ENCODE data around the gene PKMYT1. TPM values are rescaled to one million over a fixed set of nuclear protein-coding genes. Genes with fewer than 3 reads are reported as not detected.

Gene PKMYT1
- total and polyA plus RNA-seq, 9 of the 15 experiments (the other 6 are each of a cell fraction or from before 2014, with no cell fraction given), result 8.7 to 201 (median 37.8) TPM

- TF ChIP-seq ZNF740 (CRISPR knock-in tag; IDR thresholded peaks at IDR 0.05), result no peak
- no peak for TF ChIP-seq ZNF740 (tag; IDR thresholded peaks at IDR 0.05)
- TF ChIP-seq LARP7 (IDR thresholded peaks at IDR 0.05), result no peak
- peak; percentile 57 for TF ChIP-seq SAP30 (IDR thresholded peaks at IDR 0.05; ENCODE audit: borderline replicate concordance, insufficient read depth, low read depth, low read length, poor library complexity, severe bottlenecking)
- TF ChIP-seq ZEB2 (IDR thresholded peaks at IDR 0.05), result no peak
- peak; percentile 62; the same call in 1 of the 2 replicates for TF ChIP-seq GTF2E2 (tag; IDR thresholded peaks at IDR 0.05)
- no peak for TF ChIP-seq MCM2 (IDR thresholded peaks at IDR 0.05; ENCODE audit: low read depth)
- no peak for TF ChIP-seq NFATC3 (IDR thresholded peaks at IDR 0.05)
- peak; percentile 63 for TF ChIP-seq HNRNPLL (IDR thresholded peaks at IDR 0.05; ENCODE audit: low read depth, low read length, poor library complexity, severe bottlenecking)
- no peak for TF ChIP-seq CGGBP1 (CRISPR knock-in tag; IDR thresholded peaks at IDR 0.05)
- TF ChIP-seq ZNF232 (CRISPR knock-in tag; IDR thresholded peaks at IDR 0.05), result no peak
- no peak for TF ChIP-seq MIER1 (IDR thresholded peaks at IDR 0.05; ENCODE audit: low read depth)
- TF ChIP-seq CREB5 (CRISPR knock-in tag; IDR thresholded peaks at IDR 0.05), result no peak
- no peak for TF ChIP-seq HBP1 (CRISPR knock-in tag; IDR thresholded peaks at IDR 0.05)
- TF ChIP-seq ETV5 (CRISPR knock-in tag; IDR thresholded peaks at IDR 0.05; ENCODE audit: low read depth), result no peak
- peak; percentile 55 to 56; a peak in 2 of 4 replicates for TF ChIP-seq NRF1 (conservative IDR thresholded peaks at IDR 0.05 in 1 of 2, IDR thresholded peaks at IDR 0.05 in 1 of 2)
- TF ChIP-seq FOS (IDR thresholded peaks at IDR 0.05; ENCODE audit: extremely low read depth, insufficient read length), result no peak
- TF ChIP-seq KLF6 (CRISPR knock-in tag; IDR thresholded peaks at IDR 0.05; ENCODE audit: borderline replicate concordance), result no peak
- TF ChIP-seq MYC (IDR thresholded peaks at IDR 0.05; ENCODE audit: low read depth, low read length), result peak; percentile 56
- no peak for TF ChIP-seq MYC (CRISPR knock-in tag; IDR thresholded peaks at IDR 0.05; ENCODE audit: borderline replicate concordance, low read depth)
- TF ChIP-seq TCF7L2 (IDR thresholded peaks at IDR 0.05; ENCODE audit: low read depth, low read length), result no peak
- TF ChIP-seq, protein P1, sequence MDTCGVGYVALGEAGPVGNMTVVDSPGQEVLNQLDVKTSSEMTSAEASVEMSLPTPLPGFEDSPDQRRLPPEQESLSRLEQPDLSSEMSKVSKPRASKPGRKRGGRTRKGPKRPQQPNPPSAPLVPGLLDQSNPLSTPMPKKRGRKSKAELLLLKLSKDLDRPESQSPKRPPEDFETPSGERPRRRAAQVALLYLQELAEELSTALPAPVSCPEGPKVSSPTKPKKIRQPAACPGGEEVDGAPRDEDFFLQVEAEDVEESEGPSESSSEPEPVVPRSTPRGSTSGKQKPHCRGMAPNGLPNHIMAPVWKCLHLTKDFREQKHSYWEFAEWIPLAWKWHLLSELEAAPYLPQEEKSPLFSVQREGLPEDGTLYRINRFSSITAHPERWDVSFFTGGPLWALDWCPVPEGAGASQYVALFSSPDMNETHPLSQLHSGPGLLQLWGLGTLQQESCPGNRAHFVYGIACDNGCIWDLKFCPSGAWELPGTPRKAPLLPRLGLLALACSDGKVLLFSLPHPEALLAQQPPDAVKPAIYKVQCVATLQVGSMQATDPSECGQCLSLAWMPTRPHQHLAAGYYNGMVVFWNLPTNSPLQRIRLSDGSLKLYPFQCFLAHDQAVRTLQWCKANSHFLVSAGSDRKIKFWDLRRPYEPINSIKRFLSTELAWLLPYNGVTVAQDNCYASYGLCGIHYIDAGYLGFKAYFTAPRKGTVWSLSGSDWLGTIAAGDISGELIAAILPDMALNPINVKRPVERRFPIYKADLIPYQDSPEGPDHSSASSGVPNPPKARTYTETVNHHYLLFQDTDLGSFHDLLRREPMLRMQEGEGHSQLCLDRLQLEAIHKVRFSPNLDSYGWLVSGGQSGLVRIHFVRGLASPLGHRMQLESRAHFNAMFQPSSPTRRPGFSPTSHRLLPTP (IDR thresholded peaks at IDR 0.05; ENCODE audit: borderline replicate concordance, extremely low read depth, insufficient read length), result no peak
- no peak for TF ChIP-seq ZZZ3 (IDR thresholded peaks at IDR 0.05)
- no peak for TF ChIP-seq C11orf30 (IDR thresholded peaks at IDR 0.05; ENCODE audit: low read depth)
These were observed 40.0 kb upstream of the PKMYT1 start, which contains the start of gene TNFRSF12A (continued) for GRCh38 chr16:3020247-3020603.
